GM19240 (cell line): Measurements from ENCODE around the gene EIF4E1B.

Source experiments
- DNase-seq: peaks from one replicate; pipeline ENCODE4 v3.0.0; 2011; ENCODE audit warnings: low spot score; ENCODE audit not compliant: insufficient read length

EIF4E1B gene

GRCh38 chr5:176646707-176647029 is 16.2 kb downstream of the EIF4E1B start:
- peak; percentile 41 for DNase-seq

- peak; percentile 98 for DNase-seq
Measured at GRCh38 chr5:176647030-176647842, 16.8 kb downstream of the EIF4E1B start, which contains the start of gene TSPAN17. TSPAN17 (plus strand) TSS chr5:176647484; CDS start chr5:176647616, 132 bp downstream.

- no peak for DNase-seq
Measured at GRCh38 chr5:176647843-176648473, 17.5 kb downstream of the EIF4E1B start.

- DNase-seq: no peak
Measured at GRCh38 chr5:176648474-176649194, 18.2 kb downstream of the EIF4E1B start.

GRCh38 chr5:176650354-176650884 is 19.9 kb downstream of the EIF4E1B start:
- DNase-seq: no peak

- no peak for DNase-seq
Measured at GRCh38 chr5:176651472-176651980, 21.1 kb downstream of the EIF4E1B start.

GRCh38 chr5:176652136-176652535 is 21.7 kb downstream of the EIF4E1B start:
- DNase-seq: no peak

- DNase-seq: no peak
Measured at GRCh38 chr5:176653401-176654385, 23.2 kb downstream of the EIF4E1B start.

GRCh38 chr5:176654856-176655255 is 24.4 kb downstream of the EIF4E1B start:
- no peak for DNase-seq

GRCh38 chr5:176656467-176656990 is 26.1 kb downstream of the EIF4E1B start:
- DNase-seq: no peak

GRCh38 chr5:176658007-176658599 is 27.6 kb downstream of the EIF4E1B start:
- peak; percentile 60 for DNase-seq

GRCh38 chr5:176658817-176659511 is 28.5 kb downstream of the EIF4E1B start:
- no peak for DNase-seq

- DNase-seq: no peak
Measured at GRCh38 chr5:176659512-176659839, 29.0 kb downstream of the EIF4E1B start.

GRCh38 chr5:176659860-176660461 is 29.5 kb downstream of the EIF4E1B start:
- DNase-seq: no peak

- DNase-seq: no peak
Measured at GRCh38 chr5:176660530-176660859, 30.0 kb downstream of the EIF4E1B start.

- peak; percentile 96 for DNase-seq
Measured at GRCh38 chr5:176660860-176661641, 30.6 kb downstream of the EIF4E1B start.

- DNase-seq: no peak
Measured at GRCh38 chr5:176661676-176662075, 31.2 kb downstream of the EIF4E1B start.
